T-cell (primary cell): Measurements from ENCODE around the gene TMEM72. TPM values are rescaled to one million over a fixed set of nuclear protein-coding genes. Genes with fewer than 3 reads are reported as not detected.

ENCODE experiments used
- ATAC-seq, 4 experiments: fragments of 200-7000 bp in 3 of 4; fragments of 150-1000 bp in 1 of 4; cut with Tn5 transposase; replicated peaks in 1 of 4; 1 replicate in 3 of 4; 2 replicates in 1 of 4; pipeline ENCODE4 v1.10.0; 2021; ENCODE audit warnings: moderate library complexity in 3 of 4, mild to moderate bottlenecking in 2 of 4, moderate number of reproducible peaks in 1 of 4
- CTCF ChIA-PET, 2 donors: fragments of 300-600 bp; sonication (Branson Sonifier 250); formaldehyde crosslinking; loops; one replicate each; lab custom pipeline; 2022; ENCODE audit warnings: antibody characterized with exemption in 2 of 2; lab: Charles Lee
- POLR2A ChIA-PET, 2 donors: fragments of 300-600 bp; sonication (Branson Sonifier 250); formaldehyde crosslinking; loops; one replicate each; lab custom pipeline; 2022; ENCODE audit warnings: antibody characterized with exemption in 2 of 2; lab: Charles Lee
- DNase-seq, 35 experiments: peaks; one replicate each; pipeline versions ENCODE4 v3.0.0 to v3.0.0-alpha.2; 2013 to 2023
- H3K27ac ChIP-seq: one replicate; pipeline ENCODE4 v1.5.1; 2013; ENCODE audit warnings: low read length
- H3K27me3 ChIP-seq, 2 experiments: replicated peaks in 1 of 2; 1 replicate in 1 of 2; 2 replicates in 1 of 2; pipeline versions ENCODE4 v1.6.1 to v1.7.0; 2013; ENCODE audit warnings: low read length in 1 of 2, mixed read lengths in 1 of 2; ENCODE audit not compliant: control insufficient read depth in 2 of 2, insufficient read depth in 2 of 2; ENCODE audit errors: extremely low read depth in 1 of 2
- H3K36me3 ChIP-seq, 2 donors: 1 replicate in 1 of 2; 2 replicates in 1 of 2; pipeline versions ENCODE4 v1.6.1 to v1.7.0; 2013; ENCODE audit warnings: low read length in 1 of 2; ENCODE audit not compliant: control insufficient read depth in 2 of 2, insufficient read depth in 1 of 2; ENCODE audit errors: extremely low read depth in 1 of 2
- H3K4me1 ChIP-seq, 2 experiments: 1 replicate in 1 of 2; 2 replicates in 1 of 2; pipeline versions ENCODE4 v1.6.1 to v1.7.0; 2013; ENCODE audit warnings: low read length in 2 of 2, mixed read lengths in 1 of 2; ENCODE audit not compliant: insufficient read depth in 2 of 2, control insufficient read depth in 1 of 2; ENCODE audit errors: extremely low read depth in 1 of 2
- H3K4me3 ChIP-seq, 2 donors: 1 replicate in 1 of 2; 2 replicates in 1 of 2; pipeline versions ENCODE4 v1.5.1 to v1.7.0; 2013; ENCODE audit warnings: mild to moderate bottlenecking in 2 of 2, low read length in 1 of 2, moderate library complexity in 1 of 2; ENCODE audit not compliant: control insufficient read depth in 1 of 2; ENCODE audit errors: extremely low read depth in 1 of 2
- H3K9me3 ChIP-seq: 2 replicates; pipeline ENCODE4 v1.7.0; 2013
- H3K27ac Mint-ChIP-seq, 2 donors: one replicate each; pipeline ENCODE4 v1.8.0; 2020 to 2021; ENCODE audit warnings: mild to moderate bottlenecking in 2 of 2, mixed read lengths in 2 of 2
- H3K27me3 Mint-ChIP-seq, 2 donors: one replicate each; pipeline ENCODE4 v1.8.0; 2021 to 2022; ENCODE audit warnings: mixed read lengths in 2 of 2
- H3K36me3 Mint-ChIP-seq: one replicate; pipeline ENCODE4 v1.8.0; 2021; ENCODE audit warnings: mixed read lengths
- H3K4me1 Mint-ChIP-seq, 3 donors: one replicate each; pipeline ENCODE4 v1.8.0; 2020 to 2022; ENCODE audit warnings: mixed read lengths in 3 of 3, mild to moderate bottlenecking in 1 of 3
- H3K4me3 Mint-ChIP-seq, 3 donors: one replicate each; pipeline ENCODE4 v1.8.0; 2020 to 2022; ENCODE audit warnings: mild to moderate bottlenecking in 3 of 3, mixed read lengths in 3 of 3, moderate library complexity in 3 of 3
- H3K9me3 Mint-ChIP-seq, 3 donors: one replicate each; pipeline ENCODE4 v1.8.0; 2020 to 2022; ENCODE audit warnings: mixed read lengths in 3 of 3
- WGBS: methylation state at CpG from one replicate; pipeline ENCODE4 v1.1.5; 2013; ENCODE audit warnings: missing lambda C conversion rate; ENCODE audit not compliant: insufficient coverage; 5-methylcytosine and 5-hydroxymethylcytosine counted together
- total RNA-seq, 35 experiments: library from RNA in 6 of 35; stranded (reverse) in 6 of 35; fragments of 120-200 nt in 1 of 35; gene quantifications; one replicate each; pipeline versions ENCODE4 v1.2.1 to v1.2.4 and lab custom pipeline; 2013 to 2026

The TMEM72 gene
- total RNA-seq, 5 donors from 2014 or later (not counting 1 experiment from before 2014, with no cell fraction given): 0.13 TPM; not detected in 4

- 77% methylated on average over 6 of the region's 6 CpGs for WGBS
- DNase-seq (no peak), ATAC-seq (no peak)
- H3K4me1 ChIP-seq: no peaks in the 10 kb centered on the region
- no peaks in the 10 kb centered on the region for H3K27me3 ChIP-seq
- Mint-ChIP-seq H3K27me3 (peaks cover 6 to 10% of the 10 kb centered on the region in 2 donors), H3K4me3 (no peak overlapping the region), H3K9me3 (peaks cover 7 to 20% (median 12%) of the 10 kb centered on the region in 3 donors), H3K27ac (no peak overlapping the region), H3K36me3 (peaks cover 6% of the 10 kb centered on the region), H3K4me1 (peaks cover 0 to 8% (median 0%) of the 10 kb centered on the region in 3 donors)
- no peak overlapping the region for H3K27ac ChIP-seq
- H3K9me3 ChIP-seq: no peaks in the 10 kb centered on the region
- ChIA-PET CTCF (no interaction called here), POLR2A (no interaction called here)
- no peak overlapping the region for H3K4me3 ChIP-seq
- H3K36me3 ChIP-seq: no peaks in the 10 kb centered on the region
These were observed 36.4 kb downstream of the TMEM72 start for GRCh38 chr10:44947371-44948152.

- Mint-ChIP-seq H3K27me3 (peaks cover 0 to 4% of the 10 kb centered on the region in 2 donors), H3K4me3 (no peak overlapping the region), H3K9me3 (peaks cover 7 to 14% (median 12%) of the 10 kb centered on the region in 3 donors), H3K4me1 (peaks cover 0 to 8% (median 0%) of the 10 kb centered on the region in 3 donors), H3K27ac (no peak overlapping the region), H3K36me3 (peaks cover 3% of the 10 kb centered on the region)
- POLR2A ChIA-PET: no interaction called here
- no peaks in the 10 kb centered on the region for H3K9me3 ChIP-seq
- CTCF ChIA-PET: no interaction called here
- H3K36me3 ChIP-seq: no peaks in the 10 kb centered on the region
- no CpG with 5 or more reads among the region's 1 CpG for WGBS
- DNase-seq: no peak
- H3K27ac ChIP-seq: no peak overlapping the region
- no peaks in the 10 kb centered on the region for H3K4me1 ChIP-seq
- H3K4me3 ChIP-seq: no peak overlapping the region
- ATAC-seq: no peak
- H3K27me3 ChIP-seq: no peaks in the 10 kb centered on the region
These were observed 37.5 kb downstream of the TMEM72 start for GRCh38 chr10:44948642-44949041.

GRCh38 chr10:44949127-44949802 is 38.1 kb downstream of the TMEM72 start:
- Histone ChIP-seq H3K27ac (no peak overlapping the region), H3K4me1 (no peaks in the 10 kb centered on the region), H3K27me3 (no peaks in the 10 kb centered on the region), H3K4me3 (no peak overlapping the region), H3K9me3 (no peaks in the 10 kb centered on the region), H3K36me3 (no peaks in the 10 kb centered on the region)
- ChIA-PET POLR2A (no interaction called here), CTCF (no interaction called here)
- H3K27me3 Mint-ChIP-seq: peaks cover 0 to 2% of the 10 kb centered on the region in 2 donors
- peaks cover 5 to 10% (median 10%) of the 10 kb centered on the region in 3 donors for H3K9me3 Mint-ChIP-seq
- DNase-seq (no peak), ATAC-seq (no peak)
- no peak overlapping the region for H3K27ac Mint-ChIP-seq
- H3K4me3 Mint-ChIP-seq: no peak overlapping the region
- peaks cover 0 to 8% (median 0%) of the 10 kb centered on the region in 3 donors for H3K4me1 Mint-ChIP-seq
- peaks cover 9% of the 10 kb centered on the region for H3K36me3 Mint-ChIP-seq
- WGBS: 93% methylated on average over 2 of the region's 5 CpGs

GRCh38 chr10:44949915-44950314 is 38.8 kb downstream of the TMEM72 start:
- no peak for DNase-seq
- H3K36me3 ChIP-seq: no peaks in the 10 kb centered on the region
- ChIA-PET CTCF (interaction anchor here in 1 of 2 donors (0.5 kb wide), 1 partner anchor 81 kb away, joined by 4 read pairs; no protein-coding TSS in a partner anchor), POLR2A (no interaction called here)
- no peaks in the 10 kb centered on the region for H3K4me1 ChIP-seq
- no peaks in the 10 kb centered on the region for H3K27me3 ChIP-seq
- H3K27ac ChIP-seq: no peak overlapping the region
- Mint-ChIP-seq H3K4me3 (no peak overlapping the region), H3K27me3 (no peaks in the 10 kb centered on the region), H3K9me3 (peaks cover 0 to 4% (median 4%) of the 10 kb centered on the region in 3 donors), H3K27ac (no peak overlapping the region), H3K4me1 (peaks cover 0 to 11% (median 6%) of the 10 kb centered on the region in 3 donors), H3K36me3 (peaks cover 10% of the 10 kb centered on the region)
- no peak for ATAC-seq
- H3K9me3 ChIP-seq: no peaks in the 10 kb centered on the region
- H3K4me3 ChIP-seq: no peak overlapping the region
- whole genome bisulfite sequencing: 79% methylated on average over 3 of the region's 3 CpGs

- H3K4me3 ChIP-seq: no peak overlapping the region
- Mint-ChIP-seq H3K27ac (no peak overlapping the region), H3K36me3 (peaks cover 10% of the 10 kb centered on the region), H3K4me3 (no peak overlapping the region), H3K9me3 (no peaks in the 10 kb centered on the region), H3K27me3 (no peaks in the 10 kb centered on the region), H3K4me1 (peaks cover 0 to 11% (median 8%) of the 10 kb centered on the region in 3 donors)
- DNase-seq (peak in 1 of 35 experiments; percentile 11), ATAC-seq (no peak)
- 88% methylated on average over 9 of the region's 10 CpGs for WGBS
- H3K4me1 ChIP-seq: no peaks in the 10 kb centered on the region
- H3K36me3 ChIP-seq: no peaks in the 10 kb centered on the region
- H3K27me3 ChIP-seq: no peaks in the 10 kb centered on the region
- no peak overlapping the region for H3K27ac ChIP-seq
- no peaks in the 10 kb centered on the region for H3K9me3 ChIP-seq
- POLR2A ChIA-PET: no interaction called here
- CTCF ChIA-PET: interaction anchor here in 1 of 2 donors (0.5 kb wide), 1 partner anchor 82 kb away, joined by 4 read pairs; no protein-coding TSS in a partner anchor
These were observed 39.4 kb downstream of the TMEM72 start for GRCh38 chr10:44950326-44951225.
